Neural progenitor cell (in vitro differentiated cells): Measurements from ENCODE around the gene GPHN.

Experiments used
- CTCF ChIP-seq: fragments of 200-600 bp; sonication (generic); IDR thresholded peaks from 2 replicates; pipeline ENCODE4 v1.5.1; 2017; ENCODE audit warnings: antibody characterized with exemption, mild to moderate bottlenecking
- EZH2 ChIP-seq: fragments of 200-600 bp; sonication (generic); IDR thresholded peaks from 2 replicates; pipeline ENCODE4 v1.6.1; 2017; ENCODE audit warnings: antibody characterized with exemption, mild to moderate bottlenecking, moderate library complexity
- EZH2phosphoT487 ChIP-seq: fragments of 200-600 bp; sonication (generic); IDR thresholded peaks from 2 replicates; pipeline ENCODE4 v1.6.1; 2017; ENCODE audit warnings: antibody characterized with exemption

DNA sequence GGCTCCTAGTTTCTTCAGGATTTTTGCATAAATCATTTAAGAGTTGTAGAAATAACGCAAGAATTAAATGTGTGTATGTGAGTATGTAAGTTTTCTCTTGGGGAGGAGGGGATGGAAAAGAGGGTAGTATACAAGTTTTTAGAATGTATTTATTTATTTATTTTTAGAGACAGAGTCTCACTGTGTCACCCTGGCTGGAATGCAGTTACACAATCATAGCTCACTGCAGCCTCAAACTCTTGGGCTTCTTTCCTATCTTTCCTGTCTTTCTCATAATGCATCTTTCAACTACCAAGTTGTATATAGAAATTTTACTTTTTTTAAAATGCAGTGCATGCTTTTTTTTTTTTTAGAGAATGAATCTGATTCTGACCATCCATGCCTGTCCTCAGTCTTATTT lies 412.2 kb downstream of the GPHN start:
- TF ChIP-seq CTCF (no peak), EZH2phosphoT487 (no peak), EZH2 (no peak)
